Sigmoid colon (tissue), 7 donors: ENCODE measurements around the gene MTMR2. TPM values are rescaled to one million over a fixed set of nuclear protein-coding genes. Genes with fewer than 3 reads are reported as not detected.

ENCODE experiments used
- DNase-seq: peaks from one replicate; pipeline ENCODE4 v3.0.0-alpha.2; 2019
- H3K27ac ChIP-seq, 4 donors: fragments of 200-600 bp; sonication (generic); one replicate each; pipeline ENCODE4 v1.5.1; 2016 to 2019; ENCODE audit warnings: mild to moderate bottlenecking in 1 of 4
- H3K27me3 ChIP-seq, 3 donors: fragments of 200-600 bp; sonication (generic); one replicate each; pipeline ENCODE4 v1.5.1; 2019; ENCODE audit warnings: mild to moderate bottlenecking in 1 of 3
- H3K36me3 ChIP-seq, 4 donors: fragments of 200-600 bp; sonication (generic); one replicate each; pipeline ENCODE4 v1.5.1; 2016 to 2019
- H3K4me1 ChIP-seq, 4 donors: fragments of 200-600 bp; sonication (generic); one replicate each; pipeline ENCODE4 v1.5.1; 2017 to 2019
- H3K4me3 ChIP-seq, 4 donors: fragments of 200-600 bp; sonication (generic); one replicate each; pipeline ENCODE4 v1.5.1; 2017 to 2019; ENCODE audit warnings: mild to moderate bottlenecking in 2 of 4, moderate library complexity in 1 of 4
- H3K9me3 ChIP-seq, 4 donors: fragments of 200-600 bp in 3 of 4; sonication (generic) in 3 of 4; one replicate each; pipeline versions ENCODE4 v1.5.1 to v1.6.1; 2013 to 2019
- EP300 ChIP-seq, 4 donors: sonication (generic); formaldehyde crosslinking; IDR thresholded peaks; one replicate each; pipeline ENCODE4 v1.6.1; 2017; ENCODE audit warnings: antibody characterized with exemption in 4 of 4
- POLR2A ChIP-seq, 2 donors: fragments of 450-650 bp; IDR thresholded peaks; one replicate each; pipeline ENCODE4 v1.6.1; 2016; ENCODE audit warnings: antibody characterized with exemption in 2 of 2, mild to moderate bottlenecking in 2 of 2, moderate library complexity in 2 of 2
- POLR2AphosphoS5 ChIP-seq, 4 donors: sonication (generic); formaldehyde crosslinking; IDR thresholded peaks; one replicate each; pipeline ENCODE4 v1.6.1; 2017; ENCODE audit warnings: antibody characterized with exemption in 4 of 4
- WGBS, 2 donors: extraction: QIAGEN DNeasy Blood & Tissue Kit; methylation state at CpG; one replicate each; pipeline ENCODE4 v1.1.7; 2013; 5-methylcytosine and 5-hydroxymethylcytosine counted together
- intact Hi-C: fragments of 100-400 bp; cut with DNase I; formaldehyde crosslinking; loops from one replicate; pipeline ENCODE4 v1.15.1; 2023
- polyA plus RNA-seq, 3 donors: library from polyadenylated mRNA; stranded (reverse); fragments of 200-250 nt; gene quantifications; one replicate each; pipeline ENCODE4 v1.2.3, GENCODE V29; 2013
- total RNA-seq, 4 donors: library from RNA; depleted of rRNA; stranded (reverse); fragments of >200 nt; gene quantifications; one replicate each; pipeline ENCODE4 v1.1.0, GENCODE V29; 2016
- TF ChIP-seq, protein P1 (sequence below), 4 experiments: fragments of 450-650 bp in 3 of 4; fragments of 200-600 bp in 1 of 4; IDR thresholded peaks; one replicate each; pipeline ENCODE4 v1.5.1; 2016 to 2019; ENCODE audit warnings: antibody characterized with exemption in 4 of 4, mild to moderate bottlenecking in 3 of 4, moderate library complexity in 2 of 4
- donor health status: healthy with polysubstance abuse.
- donor health status: Bipolar disorder and iron deficiency.
- donor health status: healthy.

The MTMR2 gene
- total and polyA plus RNA-seq, 7 donors = 13.9 to 33.7 (median 17.6) TPM

DNA sequence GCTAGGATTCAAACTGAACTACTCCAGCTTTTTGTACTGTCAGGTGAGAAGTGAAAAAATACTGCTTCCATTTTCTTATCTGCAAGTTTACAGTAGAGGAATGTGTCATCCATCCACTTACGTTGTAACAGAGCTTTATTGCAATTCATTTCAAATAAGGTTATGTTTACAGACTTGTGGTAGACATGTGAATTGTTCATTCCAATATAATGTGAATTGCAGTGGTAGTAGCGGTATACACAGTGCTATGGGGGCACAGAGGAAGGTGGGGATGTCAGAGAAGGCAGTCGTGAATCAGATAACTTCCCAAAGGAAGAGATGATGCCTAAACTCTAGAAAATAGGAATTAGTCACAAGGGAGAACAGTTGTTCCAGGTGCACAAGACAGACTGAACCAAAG, 91.1 kb downstream of the MTMR2 start:
- peaks cover 0 to 90% (median 11%) of the 10 kb centered on the region in 4 donors for H3K36me3 ChIP-seq
- no peak for DNase-seq
- H3K9me3 ChIP-seq = no peaks in the 10 kb centered on the region
- no peak overlapping the region for H3K4me3 ChIP-seq
- no peaks in the 10 kb centered on the region for H3K27me3 ChIP-seq
- no peak for TF ChIP-seq POLR2A (IDR thresholded peaks at IDR 0.05)
- WGBS, 2 donors = 25 to 71% methylated on average over 3 of the region's 3 CpGs
- peaks cover 0 to 8% (median 0%) of the 10 kb centered on the region in 4 donors for H3K4me1 ChIP-seq
- intact Hi-C loops = loop anchor here (10.0 kb wide), 1 partner anchor 512 kb away; the partner anchor contains the start of gene MAML2
- no peak overlapping the region for H3K27ac ChIP-seq

DNA sequence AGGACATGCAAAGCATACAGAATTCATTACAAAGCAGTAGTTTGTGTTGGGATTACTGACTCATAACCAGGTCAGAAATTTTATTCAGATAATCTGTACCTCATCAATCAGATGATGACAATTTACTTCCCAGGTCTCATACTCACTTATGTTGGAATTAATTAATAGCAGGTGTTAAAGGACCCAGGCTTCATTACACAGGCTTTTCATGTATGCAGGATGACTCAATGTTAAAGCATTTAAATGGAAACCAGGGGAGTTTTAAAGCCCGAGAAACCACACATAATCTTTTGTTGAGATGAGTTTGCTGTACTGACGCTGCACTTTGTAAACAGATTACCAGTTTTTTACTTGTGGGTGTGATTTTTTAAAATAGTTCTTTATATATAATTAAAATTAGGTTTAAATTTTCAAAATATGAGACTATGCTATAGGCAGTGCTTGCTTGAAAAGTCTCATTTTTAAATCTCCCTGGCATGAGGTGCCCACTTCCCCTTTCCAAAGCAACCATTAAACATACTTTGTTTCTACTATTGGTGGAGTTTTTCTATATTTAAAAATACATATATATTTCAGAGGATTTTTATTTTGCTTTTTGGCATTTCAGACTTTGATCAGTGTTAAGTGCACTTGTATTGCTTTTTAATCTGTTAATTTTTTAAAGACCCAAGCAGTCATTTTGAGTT, 92.6 kb downstream of the MTMR2 start:
- no peak for DNase-seq
- Histone ChIP-seq H3K27ac (no peak overlapping the region), H3K4me1 (peaks cover 0 to 6% (median 0%) of the 10 kb centered on the region in 4 donors), H3K9me3 (no peaks in the 10 kb centered on the region), H3K4me3 (no peak overlapping the region), H3K27me3 (no peaks in the 10 kb centered on the region), H3K36me3 (peaks cover 0 to 89% (median 11%) of the 10 kb centered on the region in 4 donors)
- TF ChIP-seq POLR2AphosphoS5 (IDR thresholded peaks at IDR 0.05) (no peak), POLR2A (IDR thresholded peaks at IDR 0.05) (no peak), EP300 (IDR thresholded peaks at IDR 0.05) (no peak)
- TF ChIP-seq, protein P1, sequence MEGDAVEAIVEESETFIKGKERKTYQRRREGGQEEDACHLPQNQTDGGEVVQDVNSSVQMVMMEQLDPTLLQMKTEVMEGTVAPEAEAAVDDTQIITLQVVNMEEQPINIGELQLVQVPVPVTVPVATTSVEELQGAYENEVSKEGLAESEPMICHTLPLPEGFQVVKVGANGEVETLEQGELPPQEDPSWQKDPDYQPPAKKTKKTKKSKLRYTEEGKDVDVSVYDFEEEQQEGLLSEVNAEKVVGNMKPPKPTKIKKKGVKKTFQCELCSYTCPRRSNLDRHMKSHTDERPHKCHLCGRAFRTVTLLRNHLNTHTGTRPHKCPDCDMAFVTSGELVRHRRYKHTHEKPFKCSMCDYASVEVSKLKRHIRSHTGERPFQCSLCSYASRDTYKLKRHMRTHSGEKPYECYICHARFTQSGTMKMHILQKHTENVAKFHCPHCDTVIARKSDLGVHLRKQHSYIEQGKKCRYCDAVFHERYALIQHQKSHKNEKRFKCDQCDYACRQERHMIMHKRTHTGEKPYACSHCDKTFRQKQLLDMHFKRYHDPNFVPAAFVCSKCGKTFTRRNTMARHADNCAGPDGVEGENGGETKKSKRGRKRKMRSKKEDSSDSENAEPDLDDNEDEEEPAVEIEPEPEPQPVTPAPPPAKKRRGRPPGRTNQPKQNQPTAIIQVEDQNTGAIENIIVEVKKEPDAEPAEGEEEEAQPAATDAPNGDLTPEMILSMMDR (IDR thresholded peaks at IDR 0.05) = no peak
- intact Hi-C loops = loop anchor here (10.0 kb wide), 1 partner anchor 513 kb away; the partner anchor contains the start of gene MAML2
- 76 to 85% methylated on average over 2 of the region's 2 CpGs for WGBS, 2 donors

DNA sequence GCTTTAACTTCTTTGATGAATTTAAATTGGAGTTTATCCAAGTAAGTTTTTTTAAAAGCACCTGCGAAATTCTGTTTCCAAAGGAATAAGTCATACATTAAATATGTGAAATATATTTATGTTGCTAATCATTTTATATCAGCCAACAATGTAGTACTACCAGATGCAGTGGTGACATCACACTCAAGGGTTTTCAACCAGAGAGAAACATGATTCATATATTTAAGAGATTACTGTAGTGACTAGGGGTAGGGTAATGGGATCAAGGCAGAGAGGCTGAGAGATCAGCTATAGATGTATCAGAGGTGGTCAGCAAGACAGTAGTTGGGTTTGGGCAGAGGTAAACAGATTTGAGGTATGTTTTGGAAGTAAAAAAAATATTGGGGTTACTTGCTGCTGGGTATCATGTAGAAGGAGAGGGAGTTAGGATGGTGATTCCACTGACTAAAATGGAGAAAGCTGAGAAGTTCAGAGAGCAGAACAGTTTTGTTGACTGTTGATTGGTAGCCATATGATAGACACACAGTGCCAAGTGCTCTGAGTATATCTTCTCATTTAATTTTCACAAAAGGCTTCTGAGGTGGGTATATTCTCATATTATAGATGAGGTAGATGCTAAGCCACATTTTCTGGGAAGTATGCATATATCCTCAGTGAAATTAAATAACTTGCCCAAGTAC, 94.2 kb downstream of the MTMR2 start:
- H3K9me3 ChIP-seq = no peaks in the 10 kb centered on the region
- WGBS, 2 donors = 96% methylated on average over 1 of the region's 1 CpG
- H3K27me3 ChIP-seq = no peaks in the 10 kb centered on the region
- intact Hi-C loops = loop anchor here (10.0 kb wide), 1 partner anchor 515 kb away; the partner anchor contains the start of gene MAML2
- peaks cover 0 to 81% (median 7%) of the 10 kb centered on the region in 4 donors for H3K36me3 ChIP-seq
- H3K4me1 ChIP-seq = no peaks in the 10 kb centered on the region
- H3K27ac ChIP-seq = no peak overlapping the region
- no peak overlapping the region for H3K4me3 ChIP-seq
- TF ChIP-seq EP300 (IDR thresholded peaks at IDR 0.05) = no peak
- DNase-seq = no peak

DNA sequence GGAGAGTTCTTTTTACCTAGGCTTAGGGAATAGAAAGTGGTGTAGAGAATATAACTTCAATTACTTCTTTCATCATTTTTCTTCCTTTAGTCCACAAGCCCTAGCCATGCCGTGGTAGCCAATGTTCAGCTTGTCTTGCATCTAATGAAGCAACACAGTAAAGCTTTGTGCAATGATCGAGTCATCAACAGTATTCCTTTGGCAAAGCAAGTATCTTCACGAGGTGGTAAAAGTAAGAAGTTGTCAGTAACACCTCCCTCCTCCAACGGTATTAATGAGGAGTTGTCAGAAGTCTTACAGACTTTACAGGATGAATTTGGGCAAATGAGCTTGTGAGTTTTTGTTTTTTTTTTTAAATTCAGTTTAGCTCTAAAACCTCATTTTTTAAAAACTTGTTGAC, 96.2 kb downstream of the MTMR2 start:
- Histone ChIP-seq H3K36me3 (peaks cover 0 to 76% (median 4%) of the 10 kb centered on the region in 4 donors), H3K9me3 (no peaks in the 10 kb centered on the region), H3K4me1 (no peaks in the 10 kb centered on the region), H3K27me3 (no peaks in the 10 kb centered on the region), H3K4me3 (no peak overlapping the region), H3K27ac (no peak overlapping the region)
- no peak for TF ChIP-seq POLR2A (IDR thresholded peaks at IDR 0.05)
- TF ChIP-seq EP300 (IDR thresholded peaks at IDR 0.05) = no peak
- no peak for TF ChIP-seq POLR2AphosphoS5 (IDR thresholded peaks at IDR 0.05)
- TF ChIP-seq, protein P1 (IDR thresholded peaks at IDR 0.05) = no peak
- intact Hi-C loops = no loop called here
- no peak for DNase-seq
- WGBS, 2 donors = 89 to 94% methylated on average over 4 of the region's 4 CpGs

DNA sequence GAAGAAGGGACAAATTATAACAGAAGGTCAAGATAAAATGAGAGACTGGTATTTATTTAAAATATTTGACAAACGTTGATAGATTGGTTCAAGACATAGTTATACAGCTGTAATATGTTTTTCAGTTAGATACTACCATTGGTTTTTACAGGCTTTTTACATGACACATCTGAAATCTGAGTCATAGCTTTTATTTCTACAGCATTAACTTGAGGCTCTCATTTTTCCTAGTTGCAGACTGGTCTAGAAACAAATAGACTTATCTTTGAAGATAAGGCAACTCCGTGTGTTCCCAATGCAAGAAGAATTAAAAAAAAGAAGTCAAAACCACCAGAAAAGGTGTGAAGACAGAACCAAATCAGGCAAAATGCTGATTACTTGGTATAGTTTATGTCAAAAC, 102.3 kb downstream of the MTMR2 start:
- H3K4me3 ChIP-seq = no peak overlapping the region
- peaks cover 0 to 52% (median 0%) of the 10 kb centered on the region in 4 donors for H3K36me3 ChIP-seq
- intact Hi-C loops = no loop called here
- no peaks in the 10 kb centered on the region for H3K9me3 ChIP-seq
- TF ChIP-seq EP300 (IDR thresholded peaks at IDR 0.05) (no peak), POLR2A (IDR thresholded peaks at IDR 0.05) (no peak), POLR2AphosphoS5 (IDR thresholded peaks at IDR 0.05) (no peak)
- TF ChIP-seq, protein P1 (IDR thresholded peaks at IDR 0.05) = no peak
- H3K27me3 ChIP-seq = no peaks in the 10 kb centered on the region
- no peak overlapping the region for H3K27ac ChIP-seq
- no peaks in the 10 kb centered on the region for H3K4me1 ChIP-seq
- no peak for DNase-seq
- 52 to 77% methylated on average over 2 of the region's 2 CpGs for WGBS, 2 donors
